ENCODE results near the gene CBFA2T3. TPM values are rescaled to one million over a fixed set of nuclear protein-coding genes. Genes with fewer than 3 reads are reported as not detected.

The CBFA2T3 gene
- total and polyA plus RNA-seq, 2 donors (not counting 1 experiment from before 2014, with no cell fraction given), result 40.8 to 58.3 TPM

DNA sequence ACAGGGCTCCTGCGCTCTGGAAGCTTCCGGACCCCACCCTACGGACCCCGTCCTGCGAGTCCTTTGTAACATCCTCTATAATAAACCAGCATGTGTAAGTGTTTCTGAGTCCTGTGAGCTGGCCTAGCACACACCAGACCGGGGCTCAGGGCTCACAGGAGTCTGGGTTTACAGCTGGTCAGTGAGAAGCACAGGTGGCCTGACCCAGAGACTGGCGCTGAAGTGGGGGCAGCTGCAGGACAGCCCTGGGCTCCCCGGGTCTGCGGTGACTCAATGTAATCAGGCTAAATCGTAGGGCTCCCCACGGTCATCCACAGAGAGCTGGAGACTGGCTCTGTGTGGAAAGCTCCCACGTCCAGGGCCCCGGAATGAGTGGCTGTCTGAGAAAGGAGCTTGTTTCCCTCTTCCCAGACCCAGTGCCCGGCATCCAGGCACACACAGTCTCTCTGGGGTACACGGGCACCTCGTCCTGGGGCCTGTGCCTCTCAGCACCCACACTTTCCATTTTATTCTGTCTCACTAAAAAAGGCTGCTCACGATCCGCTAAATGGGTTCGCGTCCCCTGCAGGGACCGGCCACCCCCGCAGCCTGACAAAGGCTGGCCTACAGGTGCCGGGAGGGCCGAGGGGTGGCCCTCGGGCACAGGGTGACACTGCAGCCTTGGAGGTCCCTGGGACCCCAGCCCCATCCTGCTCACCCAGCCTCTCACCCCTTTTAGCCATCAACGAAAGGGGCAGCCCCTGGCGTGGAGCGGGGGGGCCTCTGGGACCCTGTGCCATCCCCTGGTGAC, 18.9 kb upstream of the CBFA2T3 start:
- intact Hi-C loops (cut with micrococcal nuclease), result no loop called here
- Histone ChIP-seq H2AFZ (ENCODE audit: insufficient read depth, low read depth, low read length, poor library complexity, severe bottlenecking) (no peak overlapping the region), H3K4me1 (ENCODE audit: control insufficient read depth in 2 of 2, insufficient read depth in 2 of 2, low read length in 2 of 2) (peaks cover 21 to 24% of the 10 kb centered on the region in 2 donors), H3K27me3 (replicated peaks in 1 of 4; ENCODE audit: control extremely low read depth in 1 of 4, control insufficient read depth in 3 of 4, insufficient read depth in 4 of 4, low read length in 3 of 4) (peaks cover 0 to 7% (median 2%) of the 10 kb centered on the region in 4 experiments), H3K9ac (ENCODE audit: low read length) (no peak overlapping the region), H3K4me3 (ENCODE audit: control extremely low read depth in 1 of 5, extremely low read depth in 1 of 5, insufficient read depth in 1 of 5, low read depth in 2 of 5, low read length in 4 of 5) (no peak overlapping the region), H3K4me2 (replicated peaks; ENCODE audit: low read depth, low read length, poor library complexity, severe bottlenecking) (no peak overlapping the region), H3K79me2 (ENCODE audit: control insufficient read depth, insufficient read depth, low read length) (peaks cover 5% of the 10 kb centered on the region), H3K36me3 (replicated peaks in 1 of 2; ENCODE audit: control extremely low read depth in 1 of 2, control insufficient read depth in 1 of 2, extremely low read depth in 1 of 2, insufficient read depth in 2 of 2, low read length in 1 of 2) (no peaks in the 10 kb centered on the region), H4K20me1 (ENCODE audit: control insufficient read depth, insufficient read depth, low read length, poor library complexity, severe bottlenecking) (no peaks in the 10 kb centered on the region), H3K9me3 (ENCODE audit: control extremely low read depth in 1 of 3, control insufficient read depth in 2 of 3, insufficient read depth in 1 of 3, low read length in 2 of 3) (peaks cover 0 to 50% (median 16%) of the 10 kb centered on the region in 3 donors), H3K27ac (ENCODE audit: low read length in 2 of 2) (no peak overlapping the region)
- CTCF ChIA-PET, result no interaction called here
- TF ChIP-seq, protein P1, sequence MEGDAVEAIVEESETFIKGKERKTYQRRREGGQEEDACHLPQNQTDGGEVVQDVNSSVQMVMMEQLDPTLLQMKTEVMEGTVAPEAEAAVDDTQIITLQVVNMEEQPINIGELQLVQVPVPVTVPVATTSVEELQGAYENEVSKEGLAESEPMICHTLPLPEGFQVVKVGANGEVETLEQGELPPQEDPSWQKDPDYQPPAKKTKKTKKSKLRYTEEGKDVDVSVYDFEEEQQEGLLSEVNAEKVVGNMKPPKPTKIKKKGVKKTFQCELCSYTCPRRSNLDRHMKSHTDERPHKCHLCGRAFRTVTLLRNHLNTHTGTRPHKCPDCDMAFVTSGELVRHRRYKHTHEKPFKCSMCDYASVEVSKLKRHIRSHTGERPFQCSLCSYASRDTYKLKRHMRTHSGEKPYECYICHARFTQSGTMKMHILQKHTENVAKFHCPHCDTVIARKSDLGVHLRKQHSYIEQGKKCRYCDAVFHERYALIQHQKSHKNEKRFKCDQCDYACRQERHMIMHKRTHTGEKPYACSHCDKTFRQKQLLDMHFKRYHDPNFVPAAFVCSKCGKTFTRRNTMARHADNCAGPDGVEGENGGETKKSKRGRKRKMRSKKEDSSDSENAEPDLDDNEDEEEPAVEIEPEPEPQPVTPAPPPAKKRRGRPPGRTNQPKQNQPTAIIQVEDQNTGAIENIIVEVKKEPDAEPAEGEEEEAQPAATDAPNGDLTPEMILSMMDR (IDR thresholded peaks at IDR 0.05), result no peak
- no peak for TF ChIP-seq EZH2 (IDR thresholded peaks at IDR 0.05; ENCODE audit: borderline replicate concordance, insufficient read depth, low read depth, low read length, poor library complexity, severe bottlenecking)
- ATAC-seq (ENCODE audit: low read depth), result no peak
- H3K9me3 Mint-ChIP-seq (ENCODE audit: insufficient read depth), result peaks cover 12% of the 10 kb centered on the region
- POLR2A ChIA-PET, result no interaction called here
- no peak overlapping the region for H3K4me3 Mint-ChIP-seq
- DNase-seq, result no peak
- H3K27me3 Mint-ChIP-seq, result peaks cover 8% of the 10 kb centered on the region
- 90% methylated on average over 22 of the region's 28 CpGs for WGBS (ENCODE audit: insufficient coverage)
- no peak overlapping the region for H3K27ac Mint-ChIP-seq
- peaks cover 33% of the 10 kb centered on the region for H3K4me1 Mint-ChIP-seq

DNA sequence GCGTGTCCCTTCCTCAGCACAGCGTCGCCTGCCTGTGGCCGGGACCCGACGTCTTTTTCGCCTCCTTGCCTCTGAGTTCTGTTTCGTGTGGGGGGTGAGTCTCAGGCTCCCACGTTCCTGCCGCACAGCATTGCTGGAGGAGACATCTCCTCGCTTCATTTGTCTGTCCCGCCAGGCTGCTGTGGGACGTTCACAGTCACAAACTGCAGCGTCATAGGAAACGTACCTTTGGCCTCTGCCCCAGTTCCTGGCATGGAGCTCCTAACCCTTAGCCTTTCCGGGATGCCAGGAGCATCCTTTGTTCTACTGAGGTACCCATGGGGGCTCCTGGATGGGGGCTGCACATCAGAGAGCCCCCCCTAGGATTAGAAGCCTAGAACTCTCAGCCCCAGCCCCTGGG, 18.2 kb upstream of the CBFA2T3 start:
- TF ChIP-seq, protein P1 (IDR thresholded peaks at IDR 0.05), result no peak
- no peak for TF ChIP-seq EZH2 (IDR thresholded peaks at IDR 0.05; ENCODE audit: borderline replicate concordance, insufficient read depth, low read depth, low read length, poor library complexity, severe bottlenecking)
- ATAC-seq (ENCODE audit: low read depth), result no peak

More for the DNA sequence above, 18.2 kb upstream of the CBFA2T3 start:
- H3K9me3 Mint-ChIP-seq (ENCODE audit: insufficient read depth), result peaks cover 12% of the 10 kb centered on the region
- H3K4me1 Mint-ChIP-seq, result peaks cover 30% of the 10 kb centered on the region
- Histone ChIP-seq H2AFZ (ENCODE audit: insufficient read depth, low read depth, low read length, poor library complexity, severe bottlenecking) (no peak overlapping the region), H3K4me1 (ENCODE audit: control insufficient read depth in 2 of 2, insufficient read depth in 2 of 2, low read length in 2 of 2) (peaks cover 21 to 24% of the 10 kb centered on the region in 2 donors), H3K9ac (ENCODE audit: low read length) (no peak overlapping the region), H3K27ac (ENCODE audit: low read length in 2 of 2) (no peak overlapping the region), H3K79me2 (ENCODE audit: control insufficient read depth, insufficient read depth, low read length) (peaks cover 5% of the 10 kb centered on the region), H3K36me3 (replicated peaks in 1 of 2; ENCODE audit: control extremely low read depth in 1 of 2, control insufficient read depth in 1 of 2, extremely low read depth in 1 of 2, insufficient read depth in 2 of 2, low read length in 1 of 2) (no peaks in the 10 kb centered on the region), H3K9me3 (ENCODE audit: control extremely low read depth in 1 of 3, control insufficient read depth in 2 of 3, insufficient read depth in 1 of 3, low read length in 2 of 3) (peaks cover 0 to 43% (median 15%) of the 10 kb centered on the region in 3 donors), H4K20me1 (ENCODE audit: control insufficient read depth, insufficient read depth, low read length, poor library complexity, severe bottlenecking) (no peaks in the 10 kb centered on the region), H3K4me3 (ENCODE audit: control extremely low read depth in 1 of 5, extremely low read depth in 1 of 5, insufficient read depth in 1 of 5, low read depth in 2 of 5, low read length in 4 of 5) (no peak overlapping the region), H3K27me3 (replicated peaks in 1 of 4; ENCODE audit: control extremely low read depth in 1 of 4, control insufficient read depth in 3 of 4, insufficient read depth in 4 of 4, low read length in 3 of 4) (peaks cover 0 to 5% (median 2%) of the 10 kb centered on the region in 4 experiments), H3K4me2 (replicated peaks; ENCODE audit: low read depth, low read length, poor library complexity, severe bottlenecking) (no peak overlapping the region)
- DNase-seq, result no peak
- H3K27ac Mint-ChIP-seq, result peak overlapping the region; percentile 38
- WGBS (ENCODE audit: insufficient coverage), result 92% methylated on average over 16 of the region's 16 CpGs
- H3K4me3 Mint-ChIP-seq, result no peak overlapping the region
- intact Hi-C loops (cut with micrococcal nuclease), result no loop called here
- CTCF ChIA-PET, result no interaction called here
- H3K27me3 Mint-ChIP-seq, result peaks cover 8% of the 10 kb centered on the region
- POLR2A ChIA-PET, result no interaction called here

Measured in B cell (primary cell).